ENCODE data around the gene KRT77.

The KRT77 gene

DNA sequence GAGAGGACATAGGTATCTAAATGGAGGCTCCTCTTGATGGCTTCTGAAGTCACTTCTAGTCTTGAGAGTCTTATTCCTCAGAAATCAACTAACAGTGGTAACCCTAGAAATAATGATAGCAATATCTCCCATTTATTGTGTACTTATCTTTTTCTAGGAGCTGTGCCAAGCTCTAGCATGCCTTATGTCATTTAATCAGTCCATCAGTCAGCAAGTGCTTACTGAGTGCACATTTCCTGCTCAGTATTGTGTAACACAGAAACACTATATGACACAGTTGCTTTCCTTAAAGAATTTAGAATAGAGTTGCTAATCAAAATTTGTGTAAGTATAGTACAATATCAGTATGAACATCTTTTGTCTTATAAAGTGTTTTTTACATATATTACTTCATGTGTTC is 37.3 kb upstream of the KRT77 start:
- no peak overlapping the region for H3K27ac Mint-ChIP-seq
- DNase-seq: no peak
- no peaks in the 10 kb centered on the region for H3K9me3 Mint-ChIP-seq
- H3K36me3 Mint-ChIP-seq (ENCODE audit: low read depth): no peaks in the 10 kb centered on the region
- H3K27me3 Mint-ChIP-seq (ENCODE audit: low read depth, poor library complexity): peaks cover 62% of the 10 kb centered on the region
- H3K4me3 Mint-ChIP-seq: no peak overlapping the region
- no peaks in the 10 kb centered on the region for H3K4me1 Mint-ChIP-seq
- TF ChIP-seq, protein P1, sequence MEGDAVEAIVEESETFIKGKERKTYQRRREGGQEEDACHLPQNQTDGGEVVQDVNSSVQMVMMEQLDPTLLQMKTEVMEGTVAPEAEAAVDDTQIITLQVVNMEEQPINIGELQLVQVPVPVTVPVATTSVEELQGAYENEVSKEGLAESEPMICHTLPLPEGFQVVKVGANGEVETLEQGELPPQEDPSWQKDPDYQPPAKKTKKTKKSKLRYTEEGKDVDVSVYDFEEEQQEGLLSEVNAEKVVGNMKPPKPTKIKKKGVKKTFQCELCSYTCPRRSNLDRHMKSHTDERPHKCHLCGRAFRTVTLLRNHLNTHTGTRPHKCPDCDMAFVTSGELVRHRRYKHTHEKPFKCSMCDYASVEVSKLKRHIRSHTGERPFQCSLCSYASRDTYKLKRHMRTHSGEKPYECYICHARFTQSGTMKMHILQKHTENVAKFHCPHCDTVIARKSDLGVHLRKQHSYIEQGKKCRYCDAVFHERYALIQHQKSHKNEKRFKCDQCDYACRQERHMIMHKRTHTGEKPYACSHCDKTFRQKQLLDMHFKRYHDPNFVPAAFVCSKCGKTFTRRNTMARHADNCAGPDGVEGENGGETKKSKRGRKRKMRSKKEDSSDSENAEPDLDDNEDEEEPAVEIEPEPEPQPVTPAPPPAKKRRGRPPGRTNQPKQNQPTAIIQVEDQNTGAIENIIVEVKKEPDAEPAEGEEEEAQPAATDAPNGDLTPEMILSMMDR (IDR thresholded peaks at IDR 0.05): no peak

DNA sequence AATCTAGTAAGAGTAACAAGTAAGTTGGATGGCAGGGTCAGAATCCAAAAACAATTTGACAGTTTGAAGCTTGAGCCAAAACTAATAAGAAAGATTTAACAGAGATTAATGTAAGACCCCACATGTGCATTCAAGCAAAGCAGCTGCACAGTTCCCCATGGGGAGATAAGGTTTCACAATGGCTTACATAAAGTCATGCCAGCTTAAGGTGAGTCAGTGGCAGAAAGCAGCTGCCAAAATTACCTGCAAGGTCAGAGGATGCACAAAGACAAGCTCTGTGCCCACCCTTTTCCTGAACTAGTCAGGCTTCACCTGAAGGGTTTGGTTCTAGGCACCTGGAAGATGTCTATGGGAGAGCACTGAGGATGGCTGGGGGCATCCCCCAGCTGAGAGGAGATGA is 36.6 kb upstream of the KRT77 start:
- H3K4me3 Mint-ChIP-seq: no peak overlapping the region
- no peak overlapping the region for H3K27ac Mint-ChIP-seq
- TF ChIP-seq, protein P1 (IDR thresholded peaks at IDR 0.05): no peak
- H3K9me3 Mint-ChIP-seq: no peaks in the 10 kb centered on the region
- no peak for DNase-seq
- H3K27me3 Mint-ChIP-seq (ENCODE audit: low read depth, poor library complexity): peaks cover 62% of the 10 kb centered on the region
- H3K36me3 Mint-ChIP-seq (ENCODE audit: low read depth): no peaks in the 10 kb centered on the region
- no peaks in the 10 kb centered on the region for H3K4me1 Mint-ChIP-seq

DNA sequence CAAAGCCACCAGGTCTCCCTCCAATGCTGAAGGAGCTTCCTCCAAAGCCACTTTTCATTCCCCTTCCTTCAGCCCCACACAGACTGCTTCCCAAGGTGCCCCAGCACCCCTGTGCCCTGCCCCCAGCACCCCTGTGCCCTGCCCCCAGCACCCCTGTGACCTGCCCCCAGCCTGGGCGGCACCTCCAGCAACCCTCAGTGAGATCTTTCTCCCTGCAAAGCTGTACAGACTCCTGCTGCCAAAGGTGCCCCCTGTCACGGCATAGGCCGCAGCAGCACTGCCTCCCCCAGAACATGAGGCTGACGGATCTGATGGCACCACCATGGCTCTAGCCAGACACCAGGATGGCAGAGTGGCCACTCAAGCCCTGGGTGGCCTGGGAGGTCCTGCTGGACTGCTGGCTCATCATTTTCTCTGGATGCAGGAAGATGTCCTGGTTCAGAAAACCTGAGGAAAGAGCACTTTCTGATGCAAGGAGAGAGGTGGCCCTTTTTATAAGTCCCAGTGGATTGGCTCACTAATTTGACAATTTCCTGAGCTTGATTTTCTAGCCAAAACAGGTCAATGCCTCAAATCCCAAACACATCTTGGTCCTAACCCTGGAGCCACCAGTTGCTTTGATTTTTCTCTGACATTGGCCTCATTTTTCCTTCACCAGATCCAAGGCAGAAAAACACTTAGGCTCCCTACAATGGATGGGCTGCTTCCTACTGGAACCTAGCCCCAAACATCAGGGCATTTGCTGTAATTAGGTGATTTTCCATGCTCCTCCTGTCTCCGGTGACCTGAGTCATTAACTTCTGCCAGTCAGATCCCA is 32.7 kb upstream of the KRT77 start:
- H3K9me3 Mint-ChIP-seq: peaks cover 4% of the 10 kb centered on the region
- no peak overlapping the region for H3K4me3 Mint-ChIP-seq
- no peak overlapping the region for H3K27ac Mint-ChIP-seq
- DNase-seq: no peak
- no peaks in the 10 kb centered on the region for H3K36me3 Mint-ChIP-seq (ENCODE audit: low read depth)
- no peaks in the 10 kb centered on the region for H3K4me1 Mint-ChIP-seq
- peaks cover 80% of the 10 kb centered on the region for H3K27me3 Mint-ChIP-seq (ENCODE audit: low read depth, poor library complexity)
- TF ChIP-seq, protein P1 (IDR thresholded peaks at IDR 0.05): no peak

DNA sequence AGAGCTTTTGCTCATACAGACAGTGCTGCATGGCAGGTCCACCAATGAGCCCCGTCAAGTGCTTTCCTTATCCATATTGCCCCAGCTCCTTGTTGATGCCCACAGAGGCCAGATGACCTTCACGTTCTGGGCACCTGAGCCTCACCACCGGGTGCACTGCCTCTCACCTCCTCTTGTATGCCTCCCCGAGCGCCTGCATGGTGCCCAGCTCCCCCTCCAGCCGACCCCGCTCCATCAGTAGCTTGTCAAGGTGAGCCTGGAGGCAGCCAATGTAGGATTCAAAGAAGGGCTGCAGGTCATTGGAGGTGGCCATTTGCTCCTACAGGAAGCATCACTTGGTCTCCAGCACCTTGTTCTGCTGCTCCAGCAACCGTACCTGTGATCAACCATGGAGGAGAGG is 31.8 kb upstream of the KRT77 start:
- no peak overlapping the region for H3K4me3 Mint-ChIP-seq

DNA sequence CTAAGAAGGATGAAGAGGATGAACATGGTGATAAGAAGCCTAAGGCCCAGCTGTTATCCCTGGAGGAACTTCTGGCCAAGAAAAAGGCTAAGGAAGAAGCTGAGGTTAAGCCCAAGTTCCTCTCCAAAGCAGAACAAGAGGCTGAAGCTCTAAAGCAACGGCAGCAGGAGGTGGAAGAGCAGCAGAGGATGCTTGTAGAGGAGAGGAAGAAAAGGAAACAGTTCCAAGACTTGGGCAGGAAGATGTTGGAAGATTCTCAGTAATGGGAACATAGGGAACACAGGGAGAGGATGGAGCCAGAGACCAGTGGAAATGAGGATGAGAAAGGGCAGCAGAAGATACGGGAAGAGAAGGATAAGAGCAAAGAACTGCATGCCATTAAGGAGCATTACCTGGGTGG is 27.5 kb upstream of the KRT77 start:
- Mint-ChIP-seq H3K36me3 (ENCODE audit: low read depth) (no peaks in the 10 kb centered on the region), H3K27ac (no peak overlapping the region), H3K9me3 (peaks cover 8% of the 10 kb centered on the region), H3K4me3 (no peak overlapping the region), H3K4me1 (no peaks in the 10 kb centered on the region), H3K27me3 (ENCODE audit: low read depth, poor library complexity) (peaks cover 60% of the 10 kb centered on the region)
- DNase-seq: no peak
- TF ChIP-seq, protein P1 (IDR thresholded peaks at IDR 0.05): no peak

More for the DNA sequence above, 31.8 kb upstream of the KRT77 start:
- peaks cover 8% of the 10 kb centered on the region for H3K9me3 Mint-ChIP-seq
- no peak for DNase-seq
- peaks cover 87% of the 10 kb centered on the region for H3K27me3 Mint-ChIP-seq (ENCODE audit: low read depth, poor library complexity)
- no peak overlapping the region for H3K27ac Mint-ChIP-seq
- TF ChIP-seq, protein P1 (IDR thresholded peaks at IDR 0.05): no peak
- no peaks in the 10 kb centered on the region for H3K36me3 Mint-ChIP-seq (ENCODE audit: low read depth)
- H3K4me1 Mint-ChIP-seq: no peaks in the 10 kb centered on the region

DNA sequence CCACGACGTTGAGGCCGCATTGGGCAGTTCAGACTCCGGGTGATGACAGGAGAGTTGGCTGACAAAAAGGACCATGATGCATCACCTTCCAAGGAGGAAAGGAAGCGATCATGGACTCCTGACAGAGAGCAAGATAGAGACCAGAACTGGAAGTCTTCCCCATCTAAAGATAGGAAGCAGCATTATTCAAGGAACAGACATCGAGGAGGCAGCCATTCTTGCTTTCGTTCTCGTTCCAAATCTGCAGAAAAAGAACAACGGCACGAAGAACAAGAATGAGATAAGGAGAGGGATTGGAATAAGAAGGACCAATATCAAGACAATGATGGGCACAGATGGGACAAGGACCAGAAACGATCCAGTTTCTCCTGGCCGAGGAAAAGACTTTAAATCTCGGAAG is 27.1 kb upstream of the KRT77 start:
- Mint-ChIP-seq H3K9me3 (peaks cover 8% of the 10 kb centered on the region), H3K4me3 (no peak overlapping the region), H3K4me1 (no peaks in the 10 kb centered on the region), H3K27ac (no peak overlapping the region), H3K36me3 (ENCODE audit: low read depth) (no peaks in the 10 kb centered on the region), H3K27me3 (ENCODE audit: low read depth, poor library complexity) (peaks cover 57% of the 10 kb centered on the region)
- TF ChIP-seq, protein P1 (IDR thresholded peaks at IDR 0.05): no peak
- DNase-seq: no peak
